GM21576 (cell line): Measurements from ENCODE around the gene MATN3.

ENCODE experiments used
- ATAC-seq: cut with Tn5 transposase; IDR thresholded peaks from one replicate; pipeline ENCODE4 v1.9.1; 2021; ENCODE audit warnings: mild to moderate bottlenecking, moderate library complexity; ENCODE audit not compliant: unreplicated experiment

The MATN3 gene

GRCh38 chr2:19943189-19943588 lies 69.3 kb downstream of the MATN3 start:
- ATAC-seq = no peak

GRCh38 chr2:19942199-19942598 lies 70.3 kb downstream of the MATN3 start:
- no peak for ATAC-seq
